Thyroid gland (tissue), 4 donors: Measurements from ENCODE around the gene GRWD1. TPM values are rescaled to one million over a fixed set of nuclear protein-coding genes. Genes with fewer than 3 reads are reported as not detected.
A peak's percentile ranks its signal among the peaks of the same experiment; 100 is the strongest.

Source experiments
- DNase-seq, 2 donors: peaks; one replicate each; pipeline ENCODE4 v3.0.0-alpha.2; 2019
- H3K27ac ChIP-seq, 3 donors: fragments of 200-600 bp; sonication (generic); 1 replicate in 2 of 3; 2 replicates in 1 of 3; pipeline ENCODE4 v1.5.1; 2016 to 2019; ENCODE audit warnings: mild to moderate bottlenecking in 1 of 3, moderate library complexity in 1 of 3
- H3K27me3 ChIP-seq: fragments of 200-600 bp; sonication (generic); one replicate; pipeline ENCODE4 v1.5.1; 2019
- H3K36me3 ChIP-seq, 2 donors: fragments of 200-600 bp; sonication (generic); one replicate each; pipeline ENCODE4 v1.5.1; 2016 to 2019
- H3K4me1 ChIP-seq, 2 donors: fragments of 200-600 bp; sonication (generic); one replicate each; pipeline ENCODE4 v1.5.1; 2017 to 2019
- H3K4me3 ChIP-seq, 3 donors: fragments of 200-600 bp; sonication (generic); replicated peaks in 1 of 3; 1 replicate in 2 of 3; 2 replicates in 1 of 3; pipeline ENCODE4 v1.5.1; 2016; ENCODE audit warnings: mild to moderate bottlenecking in 1 of 3
- H3K9me3 ChIP-seq: fragments of 200-600 bp; sonication (generic); one replicate; pipeline ENCODE4 v1.5.1; 2017
- CTCF ChIP-seq, 6 experiments: fragments of 200-600 bp in 3 of 6; fragments of 450-650 bp in 3 of 6; sonication (generic) in 3 of 6; IDR thresholded peaks; one replicate each; pipeline ENCODE4 v1.5.1; 2016 to 2019; ENCODE audit warnings: antibody characterized with exemption in 6 of 6, mild to moderate bottlenecking in 2 of 6, inconsistent platforms in 1 of 6, moderate library complexity in 1 of 6
- POLR2A ChIP-seq, 2 donors: fragments of 450-650 bp; IDR thresholded peaks; one replicate each; pipeline ENCODE4 v1.6.1; 2017; ENCODE audit warnings: antibody characterized with exemption in 2 of 2, mild to moderate bottlenecking in 2 of 2, moderate library complexity in 1 of 2
- WGBS, 2 donors: methylation state at CpG; one replicate each; pipeline ENCODE4 v1.1.5; 2017; 5-methylcytosine and 5-hydroxymethylcytosine counted together
- intact Hi-C: fragments of 100-400 bp; cut with DNase I; formaldehyde crosslinking; loops from one replicate; pipeline ENCODE4 v1.15.1; 2023
- total RNA-seq, 4 donors: library from RNA; depleted of rRNA; stranded (reverse); fragments of >200 nt; gene quantifications; one replicate each; pipeline ENCODE4 v1.2.3, GENCODE V29; 2016

Gene GRWD1
- total RNA-seq, 4 donors from 2014 or later, result 22.4 to 40.5 (median 29.1) TPM

DNA sequence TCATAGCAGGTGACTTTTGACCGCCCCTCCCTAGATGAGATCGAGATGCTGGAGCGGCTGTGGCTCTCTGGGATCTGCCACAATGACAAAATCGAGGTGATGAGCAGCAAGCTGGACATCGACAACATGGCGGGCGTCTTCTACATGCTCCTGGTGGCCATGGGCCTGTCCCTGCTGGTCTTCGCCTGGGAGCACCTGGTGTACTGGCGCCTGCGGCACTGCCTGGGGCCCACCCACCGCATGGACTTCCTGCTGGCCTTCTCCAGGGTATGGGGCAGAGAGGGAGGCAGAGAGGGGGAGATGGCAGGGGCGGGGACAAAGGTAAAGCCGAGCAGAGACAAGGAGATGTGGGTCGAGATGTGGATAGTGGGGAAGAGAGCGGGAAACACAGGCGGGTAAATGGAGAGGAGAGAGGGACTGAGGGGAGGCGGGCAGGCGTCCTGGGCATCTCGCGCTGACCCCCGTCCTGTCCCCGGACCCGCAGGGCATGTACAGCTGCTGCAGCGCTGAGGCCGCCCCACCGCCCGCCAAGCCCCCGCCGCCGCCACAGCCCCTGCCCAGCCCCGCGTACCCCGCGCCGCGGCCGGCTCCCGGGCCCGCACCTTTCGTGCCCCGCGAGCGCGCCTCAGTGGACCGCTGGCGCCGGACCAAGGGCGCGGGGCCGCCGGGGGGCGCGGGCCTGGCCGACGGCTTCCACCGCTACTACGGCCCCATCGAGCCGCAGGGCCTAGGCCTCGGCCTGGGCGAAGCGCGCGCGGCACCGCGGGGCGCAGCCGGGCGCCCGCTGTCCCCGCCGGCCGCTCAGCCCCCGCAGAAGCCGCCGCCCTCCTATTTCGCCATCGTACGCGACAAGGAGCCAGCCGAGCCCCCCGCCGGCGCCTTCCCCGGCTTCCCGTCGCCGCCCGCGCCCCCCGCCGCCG, 3.4 kb upstream of the GRWD1 start:
- TF ChIP-seq POLR2A (IDR thresholded peaks at IDR 0.05) (no peak), CTCF (IDR thresholded peaks at IDR 0.05) (no peak)
- intact Hi-C loops, result loop anchor here (10.0 kb wide), 1 partner anchor 48 kb away; the partner anchor contains the start of genes GRIN2D and KDELR1
- no peak overlapping the region for H3K27ac ChIP-seq
- no peaks in the 10 kb centered on the region for H3K9me3 ChIP-seq
- peaks cover 19 to 20% of the 10 kb centered on the region in 2 donors for H3K4me1 ChIP-seq
- WGBS, 2 donors, result 64 to 75% methylated on average over 21 to 41 of the region's 94 CpGs
- H3K36me3 ChIP-seq, result peaks cover 0 to under 1% of the 10 kb centered on the region in 2 donors
- H3K4me3 ChIP-seq, result no peak overlapping the region
- H3K27me3 ChIP-seq, result no peaks in the 10 kb centered on the region
- no peak for DNase-seq

GRCh38 chr19:48443256-48443655, 2.5 kb upstream of the GRWD1 start:
- peak; percentile 52 to 59 for DNase-seq
- intact Hi-C loops, result loop anchor here (10.0 kb wide), 1 partner anchor 48 kb away; the partner anchor contains the start of genes GRIN2D and KDELR1
- no peak for TF ChIP-seq POLR2A (IDR thresholded peaks at IDR 0.05)
- no peak for TF ChIP-seq CTCF (IDR thresholded peaks at IDR 0.05)
- peaks cover 19 to 20% of the 10 kb centered on the region in 2 donors for H3K4me1 ChIP-seq
- no peaks in the 10 kb centered on the region for H3K27me3 ChIP-seq
- H3K36me3 ChIP-seq, result peaks cover 5 to 9% of the 10 kb centered on the region in 2 donors
- WGBS, 2 donors, result 4 to 25% methylated on average over 28 to 43 of the region's 60 CpGs
- H3K27ac ChIP-seq, result no peak overlapping the region
- peak overlapping the region in 1 of 3 donors; percentile 38 for H3K4me3 ChIP-seq
- H3K9me3 ChIP-seq, result no peaks in the 10 kb centered on the region

GRCh38 chr19:48443731-48444128, 2.1 kb upstream of the GRWD1 start:
- intact Hi-C loops, result loop anchor here (10.0 kb wide), 1 partner anchor 49 kb away; the partner anchor contains the start of genes GRIN2D and KDELR1

DNA sequence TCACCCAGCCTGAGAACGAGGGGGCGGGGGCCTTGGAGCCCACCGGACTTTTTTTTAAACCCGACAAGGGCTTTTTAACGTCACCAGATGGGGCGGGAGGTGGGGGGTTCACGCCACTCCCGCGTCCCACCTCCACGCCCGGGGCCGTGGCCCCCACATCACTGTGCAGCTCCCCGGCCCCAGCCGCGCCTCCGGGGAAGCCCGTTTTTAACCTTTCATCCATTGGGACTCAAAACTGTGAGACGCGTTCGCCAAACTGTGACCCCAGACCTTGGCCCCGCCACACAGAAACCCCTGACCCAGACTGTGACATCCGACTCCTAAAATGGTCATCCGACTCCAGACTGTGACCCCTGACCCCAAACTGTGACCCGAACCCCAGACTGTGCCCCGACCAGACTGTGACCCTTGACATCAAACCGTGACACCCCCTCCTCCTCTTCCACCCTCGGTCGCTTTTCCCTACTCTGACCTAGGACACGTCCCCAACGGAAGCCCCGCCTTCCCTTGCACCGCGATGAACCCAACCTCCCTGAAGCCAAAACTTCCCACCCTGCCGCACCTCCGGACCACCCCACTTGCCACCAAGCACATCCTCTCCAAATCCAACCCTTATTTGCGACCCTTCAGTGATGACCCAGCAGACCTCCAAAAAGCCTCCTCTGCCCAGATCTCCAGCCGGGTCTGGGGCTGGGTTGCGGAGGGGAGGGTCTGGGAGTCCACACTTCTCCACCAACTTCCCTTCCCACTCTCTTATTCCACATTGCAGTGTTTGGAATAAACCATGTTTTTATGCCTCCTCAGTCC, 1.5 kb upstream of the GRWD1 start:
- peak overlapping the region in 2 of 3 donors; percentile 30 to 37 for H3K4me3 ChIP-seq

More at GRCh38 chr19:48443731-48444128, 2.1 kb upstream of the GRWD1 start:
- H3K4me1 ChIP-seq, result peaks cover 19 to 20% of the 10 kb centered on the region in 2 donors
- no peak for DNase-seq
- TF ChIP-seq POLR2A (IDR thresholded peaks at IDR 0.05) (no peak), CTCF (IDR thresholded peaks at IDR 0.05) (no peak)
- 6 to 21% methylated on average over 6 to 14 of the region's 45 CpGs for WGBS, 2 donors
- no peaks in the 10 kb centered on the region for H3K27me3 ChIP-seq
- H3K27ac ChIP-seq, result no peak overlapping the region
- no peaks in the 10 kb centered on the region for H3K9me3 ChIP-seq
- H3K36me3 ChIP-seq, result peaks cover 9 to 10% of the 10 kb centered on the region in 2 donors
- peak overlapping the region in 2 of 3 donors; percentile 30 to 37 for H3K4me3 ChIP-seq

More for the DNA sequence above, 1.5 kb upstream of the GRWD1 start:
- peaks cover 19 to 20% of the 10 kb centered on the region in 2 donors for H3K4me1 ChIP-seq
- TF ChIP-seq CTCF (IDR thresholded peaks at IDR 0.05) (no peak), POLR2A (IDR thresholded peaks at IDR 0.05) (no peak)
- no peak for DNase-seq
- intact Hi-C loops, result loop anchor here (10.0 kb wide), 1 partner anchor 50 kb away; the partner anchor contains the start of genes GRIN2D and KDELR1
- H3K27ac ChIP-seq, result peak overlapping the region in 2 of 3 donors; percentile 82 to 89
- 13 to 20% methylated on average over 29 to 38 of the region's 38 CpGs for WGBS, 2 donors
- H3K36me3 ChIP-seq, result peaks cover 10 to 12% of the 10 kb centered on the region in 2 donors
- H3K27me3 ChIP-seq, result no peaks in the 10 kb centered on the region
- no peaks in the 10 kb centered on the region for H3K9me3 ChIP-seq
